ENCODE results near the gene PWWP2B.

DNA sequence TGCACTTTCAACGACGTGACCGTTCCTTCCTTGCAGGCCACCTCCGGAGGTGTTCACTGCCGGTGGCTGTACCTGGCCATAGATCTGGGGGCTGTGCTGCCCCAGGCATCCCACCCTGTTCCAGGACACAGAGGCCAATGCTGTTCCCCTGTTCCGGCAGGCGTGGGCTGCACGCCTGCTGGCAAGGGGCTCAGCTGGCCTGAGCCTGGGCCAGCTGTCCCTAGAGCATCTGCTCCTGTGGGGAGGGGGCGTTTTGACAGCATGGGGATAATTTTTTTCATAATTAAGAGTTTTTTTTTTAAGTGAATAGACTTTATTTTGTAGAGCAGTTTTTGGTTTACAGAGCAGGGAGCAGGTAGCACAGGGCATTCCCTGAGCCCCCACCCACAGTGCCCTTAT, 28.8 kb downstream of the PWWP2B start:
- TF ChIP-seq, protein P1, sequence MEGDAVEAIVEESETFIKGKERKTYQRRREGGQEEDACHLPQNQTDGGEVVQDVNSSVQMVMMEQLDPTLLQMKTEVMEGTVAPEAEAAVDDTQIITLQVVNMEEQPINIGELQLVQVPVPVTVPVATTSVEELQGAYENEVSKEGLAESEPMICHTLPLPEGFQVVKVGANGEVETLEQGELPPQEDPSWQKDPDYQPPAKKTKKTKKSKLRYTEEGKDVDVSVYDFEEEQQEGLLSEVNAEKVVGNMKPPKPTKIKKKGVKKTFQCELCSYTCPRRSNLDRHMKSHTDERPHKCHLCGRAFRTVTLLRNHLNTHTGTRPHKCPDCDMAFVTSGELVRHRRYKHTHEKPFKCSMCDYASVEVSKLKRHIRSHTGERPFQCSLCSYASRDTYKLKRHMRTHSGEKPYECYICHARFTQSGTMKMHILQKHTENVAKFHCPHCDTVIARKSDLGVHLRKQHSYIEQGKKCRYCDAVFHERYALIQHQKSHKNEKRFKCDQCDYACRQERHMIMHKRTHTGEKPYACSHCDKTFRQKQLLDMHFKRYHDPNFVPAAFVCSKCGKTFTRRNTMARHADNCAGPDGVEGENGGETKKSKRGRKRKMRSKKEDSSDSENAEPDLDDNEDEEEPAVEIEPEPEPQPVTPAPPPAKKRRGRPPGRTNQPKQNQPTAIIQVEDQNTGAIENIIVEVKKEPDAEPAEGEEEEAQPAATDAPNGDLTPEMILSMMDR (conservative IDR thresholded peaks at IDR 0.05; ENCODE audit: low read length): no peak
- TF ChIP-seq EZH2phosphoT487 (IDR thresholded peaks at IDR 0.05; ENCODE audit: borderline replicate concordance): no peak

Measured in Loucy (cell line).